HG03575 (cell line): ENCODE results near the gene TRIL.

ENCODE experiments used
- ATAC-seq: cut with Tn5 transposase; IDR thresholded peaks from one replicate; pipeline ENCODE4 v1.9.1; 2021; ENCODE audit not compliant: unreplicated experiment, insufficient number of reproducible peaks, low FRiP score; ENCODE audit errors: extremely low read depth

Gene TRIL

DNA sequence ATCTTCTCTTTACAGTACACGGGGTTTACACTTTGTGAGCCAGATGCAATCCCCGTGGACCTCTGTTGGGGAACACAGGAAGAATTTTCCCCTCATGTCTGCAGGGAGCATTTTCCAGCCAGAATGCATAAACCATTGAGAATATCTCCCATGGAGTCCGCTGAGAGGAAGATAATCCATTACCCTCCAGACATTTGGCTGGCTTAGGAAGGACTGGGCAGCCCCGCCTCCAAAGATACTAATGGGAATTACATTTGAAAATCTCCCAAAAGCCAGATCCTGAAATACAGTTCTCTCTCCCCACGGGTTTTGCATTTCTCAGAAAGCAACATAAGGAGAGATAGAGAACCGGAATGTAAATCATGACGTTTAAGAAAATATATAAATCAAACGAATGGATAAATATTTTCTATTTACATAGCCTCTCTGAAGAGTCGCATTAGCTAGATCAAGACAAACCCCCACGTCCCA is 53.5 kb downstream of the TRIL start:
- ATAC-seq = no peak

DNA sequence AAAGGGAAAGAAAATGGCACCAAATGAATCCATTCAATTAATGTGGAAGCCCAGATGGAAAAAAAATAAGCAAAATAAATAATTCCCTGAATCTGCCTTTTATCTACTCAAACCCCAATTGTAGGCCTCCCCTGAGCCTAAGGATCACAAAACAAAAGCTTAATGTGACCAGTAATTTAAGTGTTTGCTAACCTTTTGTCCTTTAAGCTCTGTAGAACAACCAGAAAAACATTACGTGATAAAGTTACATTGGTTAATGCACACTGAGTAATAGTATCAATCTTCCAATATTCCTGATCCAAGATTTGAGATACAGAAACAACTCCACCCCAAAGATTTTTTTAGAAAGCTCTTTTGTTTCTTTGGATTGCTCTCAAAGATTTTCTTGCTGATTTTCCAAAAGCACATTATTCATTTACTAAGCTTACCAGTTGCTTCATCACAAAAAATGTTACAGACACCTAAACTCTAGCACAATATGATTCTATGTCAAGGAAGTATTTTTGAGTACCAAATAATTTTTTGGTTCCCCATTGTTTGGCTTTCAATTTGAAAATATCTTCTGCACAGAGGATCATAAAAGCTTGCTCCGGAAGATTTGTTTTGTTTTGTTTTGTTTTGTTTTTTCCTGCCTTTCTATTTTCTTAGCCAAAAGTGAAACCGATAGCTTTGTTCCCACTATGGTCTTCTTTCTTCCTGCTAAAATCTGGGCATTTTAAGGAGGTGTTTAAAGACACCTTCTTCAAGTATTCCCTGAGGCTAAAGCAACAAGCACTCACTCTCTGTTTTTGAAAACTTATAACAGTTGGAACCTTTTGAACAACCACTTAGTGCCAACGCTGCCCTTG is 54.2 kb downstream of the TRIL start:
- ATAC-seq = no peak
